ENCODE data around the gene IMPDH2. TPM values are rescaled to one million over a fixed set of nuclear protein-coding genes. Genes with fewer than 3 reads are reported as not detected.

IMPDH2 gene
- total and polyA plus RNA-seq, 3 experiments from 2014 or later: 76.1 to 457 (median 448) TPM

DNA sequence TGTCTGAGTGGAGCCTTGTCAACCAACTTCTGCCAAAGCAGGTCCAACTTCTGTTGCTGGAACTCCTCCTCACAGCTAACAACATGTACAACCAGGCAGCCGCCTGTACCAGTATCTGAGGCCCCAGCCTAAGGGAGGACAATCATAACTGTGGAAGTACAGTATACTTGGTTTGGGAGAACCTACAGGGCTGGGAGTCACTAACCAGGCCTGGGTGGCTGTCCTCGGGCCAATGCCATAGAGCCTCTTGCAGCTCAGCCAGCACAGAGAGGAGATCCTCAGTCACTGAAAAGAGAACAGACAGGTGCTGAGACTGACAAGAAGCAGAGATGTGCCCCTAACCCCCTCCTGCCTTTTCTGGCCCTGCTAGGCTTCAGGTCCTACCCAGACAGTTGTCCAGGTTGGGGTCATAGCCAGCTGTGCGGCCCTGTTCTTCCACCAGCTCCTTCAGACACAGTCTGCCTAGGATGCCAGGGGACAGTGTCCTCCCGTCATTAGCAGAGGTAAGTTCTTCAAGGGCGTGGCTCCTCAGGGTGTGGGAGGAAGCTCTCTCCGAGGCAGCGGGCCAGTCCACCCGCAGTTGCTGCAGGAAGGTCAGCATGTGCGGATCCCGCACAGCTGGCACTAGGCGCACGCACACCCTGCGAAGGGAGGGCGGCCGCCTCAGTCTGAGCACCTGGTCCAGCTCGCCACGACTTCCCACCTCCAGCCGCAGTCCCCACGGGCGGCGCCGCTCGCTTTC is 11.8 kb downstream of the IMPDH2 start:
- H3K4me3 Mint-ChIP-seq: peak overlapping the region; percentile 80 to 97 (median 86)
- H3K27ac Mint-ChIP-seq: peak overlapping the region; percentile 68 to 91 (median 78)

DNA sequence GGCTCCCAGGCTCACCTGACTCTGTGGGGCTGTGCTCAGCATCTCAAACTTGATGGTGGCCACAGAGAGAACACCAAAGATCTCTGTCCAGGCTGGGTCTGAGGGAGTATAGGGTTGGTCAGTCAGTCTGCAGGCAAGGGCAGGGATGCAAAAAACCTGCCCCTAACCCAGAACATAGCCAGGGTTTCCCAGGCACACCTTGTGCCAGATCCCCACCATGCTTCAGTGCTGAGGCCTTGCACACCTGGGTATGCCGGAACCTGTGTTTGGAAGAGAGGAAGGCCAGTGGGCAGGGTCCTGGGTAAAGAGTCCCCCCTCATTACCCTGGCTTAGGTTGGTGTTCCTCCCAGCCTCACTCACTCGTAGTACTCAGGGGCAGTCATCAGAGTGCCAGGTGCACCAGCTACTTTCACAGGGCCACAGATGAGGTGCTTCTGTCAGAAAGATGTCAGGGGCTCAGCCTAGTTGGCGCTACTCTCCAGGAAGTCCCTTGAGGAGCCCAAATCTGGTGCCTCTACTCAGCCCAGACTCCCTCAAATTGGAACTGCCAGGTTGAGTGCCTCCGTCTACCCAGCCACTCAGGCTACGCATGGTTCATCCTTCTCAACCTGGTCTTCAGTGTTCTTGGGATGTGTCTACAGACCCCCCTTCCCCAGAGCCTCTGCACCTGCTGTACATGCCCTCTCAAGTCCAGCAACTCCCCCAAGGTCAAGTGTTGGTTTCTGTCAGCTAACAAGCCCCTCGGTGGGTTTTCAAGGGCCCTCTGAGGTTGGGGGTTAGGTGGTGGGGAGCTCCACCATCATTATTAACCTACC is 12.6 kb downstream of the IMPDH2 start:
- CTCF ChIA-PET: interaction anchor here (1.0 to 6.6 kb wide), 6 partner anchors 8 to 28 kb away, joined by 3 to 67 read pairs (median 8); partner anchors contain the start of genes IMPDH2, P4HTM and WDR6
- H3K36me3 ChIP-seq (ENCODE audit: insufficient read depth, low read length): peaks cover 12% of the 10 kb centered on the region

More for the DNA sequence above, 11.8 kb downstream of the IMPDH2 start:
- Mint-ChIP-seq H3K4me1 (peaks cover 17 to 42% (median 23%) of the 10 kb centered on the region in 3 donors), H3K27me3 (peaks cover 0 to 2% of the 10 kb centered on the region in 2 donors), H3K36me3 (peaks cover 0 to 57% (median 5%) of the 10 kb centered on the region in 3 donors), H3K9me3 (no peaks in the 10 kb centered on the region)
- Histone ChIP-seq H3K9me3 (ENCODE audit: low read length) (no peaks in the 10 kb centered on the region), H3K4me3 (ENCODE audit: low read length) (peak overlapping the region; percentile 83), H3K36me3 (ENCODE audit: insufficient read depth, low read length) (peaks cover 12% of the 10 kb centered on the region), H3K4me1 (ENCODE audit: insufficient read depth, low read length) (peaks cover 28% of the 10 kb centered on the region), H3K27ac (ENCODE audit: low read depth, low read length) (peak overlapping the region; percentile 89), H3K27me3 (ENCODE audit: insufficient read depth, low read length, poor library complexity, severe bottlenecking) (no peaks in the 10 kb centered on the region)
- ChIA-PET POLR2A (interaction anchor here (1.0 to 3.8 kb wide), 4 partner anchors 10 to 77 kb away, joined by 4 to 48 read pairs (median 15); partner anchors contain the start of genes IMPDH2, QRICH1 and WDR6), CTCF (interaction anchor here (1.1 to 6.6 kb wide), 5 partner anchors 9 to 29 kb away, joined by 3 to 67 read pairs (median 11); partner anchors contain the start of genes IMPDH2, P4HTM and WDR6)
- DNase-seq: no peak

GRCh38 chr3:49015765-49016164 is 13.4 kb downstream of the IMPDH2 start:
- Mint-ChIP-seq H3K27me3 (no peaks in the 10 kb centered on the region), H3K4me3 (peak overlapping the region in 6 of 7 donors; percentile 29 to 94 (median 52)), H3K27ac (peak overlapping the region in 4 of 8 donors; percentile 64 to 85 (median 72)), H3K9me3 (no peaks in the 10 kb centered on the region), H3K4me1 (peaks cover 15 to 41% (median 31%) of the 10 kb centered on the region in 3 donors), H3K36me3 (peaks cover 0 to 64% (median 5%) of the 10 kb centered on the region in 3 donors)
- Histone ChIP-seq H3K27ac (ENCODE audit: low read depth, low read length) (no peak overlapping the region), H3K27me3 (ENCODE audit: insufficient read depth, low read length, poor library complexity, severe bottlenecking) (no peaks in the 10 kb centered on the region), H3K9me3 (ENCODE audit: low read length) (no peaks in the 10 kb centered on the region), H3K4me1 (ENCODE audit: insufficient read depth, low read length) (peaks cover 27% of the 10 kb centered on the region), H3K4me3 (ENCODE audit: low read length) (no peak overlapping the region), H3K36me3 (ENCODE audit: insufficient read depth, low read length) (peaks cover 12% of the 10 kb centered on the region)
- DNase-seq: no peak
- CTCF ChIA-PET: interaction anchor here (1.0 to 5.6 kb wide), 2 partner anchors 9 to 27 kb away, joined by 3 to 65 read pairs; partner anchors contain the start of genes P4HTM and WDR6
- POLR2A ChIA-PET: no interaction called here

More for the DNA sequence above, 12.6 kb downstream of the IMPDH2 start:
- Histone ChIP-seq H3K4me1 (ENCODE audit: insufficient read depth, low read length) (peaks cover 27% of the 10 kb centered on the region), H3K27ac (ENCODE audit: low read depth, low read length) (no peak overlapping the region), H3K9me3 (ENCODE audit: low read length) (no peaks in the 10 kb centered on the region), H3K27me3 (ENCODE audit: insufficient read depth, low read length, poor library complexity, severe bottlenecking) (no peaks in the 10 kb centered on the region), H3K4me3 (ENCODE audit: low read length) (no peak overlapping the region)
- Mint-ChIP-seq H3K4me3 (peak overlapping the region; percentile 50 to 97 (median 86)), H3K4me1 (peaks cover 17 to 45% (median 31%) of the 10 kb centered on the region in 3 donors), H3K9me3 (no peaks in the 10 kb centered on the region), H3K27me3 (peaks cover 0 to 2% of the 10 kb centered on the region in 2 donors), H3K36me3 (peaks cover 0 to 62% (median 5%) of the 10 kb centered on the region in 3 donors), H3K27ac (peak overlapping the region in 7 of 8 donors; percentile 42 to 91 (median 79))
- DNase-seq: no peak
- POLR2A ChIA-PET: interaction anchor here (1.0 to 3.8 kb wide), 4 partner anchors 9 to 77 kb away, joined by 4 to 48 read pairs (median 15); partner anchors contain the start of genes IMPDH2, QRICH1 and WDR6

DNA sequence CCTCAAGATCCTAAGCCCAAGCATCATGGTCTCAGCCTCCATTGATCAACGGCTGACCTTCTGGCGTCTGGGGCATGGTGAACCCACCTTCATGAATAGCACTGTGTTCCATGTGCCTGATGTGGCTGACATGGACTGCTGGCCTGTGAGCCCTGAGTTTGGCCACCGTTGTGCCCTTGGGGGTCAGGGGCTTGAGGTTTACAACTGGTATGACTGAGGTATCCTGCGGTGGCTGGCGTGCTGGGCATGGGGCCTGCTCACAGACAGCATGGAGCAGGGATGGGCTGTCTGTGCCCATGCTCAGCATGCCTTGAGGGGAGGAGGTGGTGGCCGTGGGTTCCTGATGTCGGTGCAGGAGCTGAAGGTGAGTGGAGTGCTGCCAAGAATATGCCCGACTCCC is 14.1 kb downstream of the IMPDH2 start:
- H3K27me3 Mint-ChIP-seq: no peaks in the 10 kb centered on the region
- Histone ChIP-seq H3K9me3 (ENCODE audit: low read length) (no peaks in the 10 kb centered on the region), H3K27ac (ENCODE audit: low read depth, low read length) (no peak overlapping the region), H3K27me3 (ENCODE audit: insufficient read depth, low read length, poor library complexity, severe bottlenecking) (no peaks in the 10 kb centered on the region), H3K4me3 (ENCODE audit: low read length) (no peak overlapping the region), H3K36me3 (ENCODE audit: insufficient read depth, low read length) (peaks cover 12% of the 10 kb centered on the region), H3K4me1 (ENCODE audit: insufficient read depth, low read length) (peaks cover 22% of the 10 kb centered on the region)
- DNase-seq: no peak
- peak overlapping the region in 2 of 8 donors; percentile 17 to 78 for H3K27ac Mint-ChIP-seq
- H3K4me3 Mint-ChIP-seq: peak overlapping the region in 2 of 7 donors; percentile 20 to 94
- ChIA-PET CTCF (interaction anchor here (1.5 to 5.6 kb wide), 4 partner anchors 14 to 78 kb away, joined by 3 to 65 read pairs (median 4); partner anchors contain the start of gene P4HTM), POLR2A (interaction anchor here (2.2 kb wide), 1 partner anchor 26 kb away, joined by 11 read pairs; the partner anchor contains the start of gene P4HTM)
- peaks cover 0 to 61% (median 5%) of the 10 kb centered on the region in 3 donors for H3K36me3 Mint-ChIP-seq
- no peaks in the 10 kb centered on the region for H3K9me3 Mint-ChIP-seq
- peaks cover 12 to 34% (median 27%) of the 10 kb centered on the region in 3 donors for H3K4me1 Mint-ChIP-seq

GRCh38 chr3:49013738-49014660 is 15.2 kb downstream of the IMPDH2 start:
- H3K27me3 Mint-ChIP-seq: no peaks in the 10 kb centered on the region
- Histone ChIP-seq H3K4me1 (ENCODE audit: insufficient read depth, low read length) (peaks cover 11% of the 10 kb centered on the region), H3K9me3 (ENCODE audit: low read length) (no peaks in the 10 kb centered on the region), H3K4me3 (ENCODE audit: low read length) (no peak overlapping the region), H3K27me3 (ENCODE audit: insufficient read depth, low read length, poor library complexity, severe bottlenecking) (no peaks in the 10 kb centered on the region), H3K36me3 (ENCODE audit: insufficient read depth, low read length) (peaks cover 12% of the 10 kb centered on the region), H3K27ac (ENCODE audit: low read depth, low read length) (no peak overlapping the region)
- peak overlapping the region in 2 of 8 donors; percentile 36 to 43 for H3K27ac Mint-ChIP-seq
- peak in 1 of 5 donors; percentile 24 for DNase-seq
- H3K4me3 Mint-ChIP-seq: peak overlapping the region in 1 of 7 donors; percentile 66
- ChIA-PET POLR2A (interaction anchor here (0.6 to 2.2 kb wide), 3 partner anchors 8 to 82 kb away, joined by 6 to 11 read pairs (median 6); partner anchors contain the start of genes NDUFAF3 and P4HTM), CTCF (interaction anchor here (0.7 to 10.1 kb wide), 8 partner anchors 10 to 79 kb away, joined by 3 to 121 read pairs (median 4); partner anchors contain the start of genes IMPDH2, NDUFAF3 and P4HTM)
- H3K4me1 Mint-ChIP-seq: peaks cover 11 to 33% (median 26%) of the 10 kb centered on the region in 3 donors
- H3K9me3 Mint-ChIP-seq: no peaks in the 10 kb centered on the region
- H3K36me3 Mint-ChIP-seq: peaks cover 0 to 63% (median 5%) of the 10 kb centered on the region in 3 donors

- H3K27me3 ChIP-seq (ENCODE audit: insufficient read depth, low read length, poor library complexity, severe bottlenecking): no peaks in the 10 kb centered on the region
- no peak overlapping the region for H3K4me3 ChIP-seq (ENCODE audit: low read length)
- Mint-ChIP-seq H3K27ac (peak overlapping the region in 2 of 8 donors; percentile 36 to 43), H3K36me3 (peaks cover 0 to 64% (median 5%) of the 10 kb centered on the region in 3 donors), H3K27me3 (no peaks in the 10 kb centered on the region), H3K4me1 (peaks cover 12 to 34% (median 29%) of the 10 kb centered on the region in 3 donors), H3K9me3 (no peaks in the 10 kb centered on the region), H3K4me3 (peak overlapping the region in 1 of 7 donors; percentile 37)
- ChIA-PET CTCF (interaction anchor here (0.7 to 10.1 kb wide), 7 partner anchors 10 to 38 kb away, joined by 3 to 121 read pairs (median 5); partner anchors contain the start of genes IMPDH2, NDUFAF3 and P4HTM), POLR2A (interaction anchor here (1.0 to 2.2 kb wide), 3 partner anchors 9 to 24 kb away, joined by 4 to 11 read pairs (median 6); partner anchors contain the start of genes NDUFAF3 and P4HTM)
- H3K36me3 ChIP-seq (ENCODE audit: insufficient read depth, low read length): peaks cover 12% of the 10 kb centered on the region
- no peak for DNase-seq
- no peaks in the 10 kb centered on the region for H3K9me3 ChIP-seq (ENCODE audit: low read length)
- H3K4me1 ChIP-seq (ENCODE audit: insufficient read depth, low read length): peaks cover 11% of the 10 kb centered on the region
- H3K27ac ChIP-seq (ENCODE audit: low read depth, low read length): no peak overlapping the region
Observed at GRCh38 chr3:49013113-49013737, 16.0 kb downstream of the IMPDH2 start.

Measured in CD8-positive, alpha-beta memory T cell (primary cell).